GM23248 (cell line): Measurements from ENCODE around the gene LAP3.

Experiments
- EZH2 ChIP-seq: fragments of 200-600 bp; sonication (generic); IDR thresholded peaks from 2 replicates; pipeline ENCODE4 v1.6.1; 2018; ENCODE audit warnings: antibody characterized with exemption, mild to moderate bottlenecking; ENCODE audit not compliant: insufficient read depth, poor library complexity, severe bottlenecking
- EZH2phosphoT487 ChIP-seq: fragments of 200-600 bp; sonication (generic); IDR thresholded peaks from 2 replicates; pipeline ENCODE4 v1.6.1; 2018; ENCODE audit warnings: antibody characterized with exemption, moderate library complexity, mild to moderate bottlenecking, low read depth; ENCODE audit not compliant: insufficient read depth

DNA sequence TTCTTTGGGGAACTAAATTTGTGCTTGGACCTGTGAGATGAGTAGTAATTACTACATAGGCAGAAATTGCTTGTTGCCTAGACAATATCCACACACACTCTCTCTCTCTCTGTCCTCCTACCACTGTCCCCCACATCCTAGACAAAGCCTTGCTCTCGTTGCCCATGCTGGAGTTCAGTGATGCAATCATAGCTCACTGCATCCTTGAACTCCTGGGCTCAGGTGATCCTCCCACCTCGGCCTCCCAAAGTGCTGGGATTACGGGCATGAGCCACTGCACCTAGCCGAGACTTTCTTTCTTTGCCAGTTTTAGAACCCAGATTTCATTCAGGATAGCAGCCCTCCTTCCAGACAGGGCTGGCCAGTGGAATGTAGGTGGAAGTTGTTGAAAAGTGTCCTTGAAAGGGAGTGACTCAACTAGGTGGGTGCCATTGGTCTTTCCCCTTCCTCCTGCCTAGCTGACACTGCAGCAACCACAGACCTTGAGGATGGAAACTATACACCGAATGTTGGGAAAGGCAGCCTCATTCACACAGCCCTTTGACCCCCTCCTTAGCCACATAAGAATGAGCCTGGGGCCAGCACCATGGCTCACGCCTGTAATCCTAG, 16.8 kb upstream of the LAP3 start:
- TF ChIP-seq EZH2 (no peak), EZH2phosphoT487 (no peak)
